T1000 (cell line): ENCODE measurements around the gene U2AF1L4.
A peak's percentile ranks its signal among the peaks of the same experiment; 100 is the strongest.

Experiments used
- DNase-seq: peaks from one replicate; lab custom pipeline; 2025; ENCODE audit warnings: mixed read lengths; lab: John Stamatoyannopoulos, UW

The U2AF1L4 gene

DNA sequence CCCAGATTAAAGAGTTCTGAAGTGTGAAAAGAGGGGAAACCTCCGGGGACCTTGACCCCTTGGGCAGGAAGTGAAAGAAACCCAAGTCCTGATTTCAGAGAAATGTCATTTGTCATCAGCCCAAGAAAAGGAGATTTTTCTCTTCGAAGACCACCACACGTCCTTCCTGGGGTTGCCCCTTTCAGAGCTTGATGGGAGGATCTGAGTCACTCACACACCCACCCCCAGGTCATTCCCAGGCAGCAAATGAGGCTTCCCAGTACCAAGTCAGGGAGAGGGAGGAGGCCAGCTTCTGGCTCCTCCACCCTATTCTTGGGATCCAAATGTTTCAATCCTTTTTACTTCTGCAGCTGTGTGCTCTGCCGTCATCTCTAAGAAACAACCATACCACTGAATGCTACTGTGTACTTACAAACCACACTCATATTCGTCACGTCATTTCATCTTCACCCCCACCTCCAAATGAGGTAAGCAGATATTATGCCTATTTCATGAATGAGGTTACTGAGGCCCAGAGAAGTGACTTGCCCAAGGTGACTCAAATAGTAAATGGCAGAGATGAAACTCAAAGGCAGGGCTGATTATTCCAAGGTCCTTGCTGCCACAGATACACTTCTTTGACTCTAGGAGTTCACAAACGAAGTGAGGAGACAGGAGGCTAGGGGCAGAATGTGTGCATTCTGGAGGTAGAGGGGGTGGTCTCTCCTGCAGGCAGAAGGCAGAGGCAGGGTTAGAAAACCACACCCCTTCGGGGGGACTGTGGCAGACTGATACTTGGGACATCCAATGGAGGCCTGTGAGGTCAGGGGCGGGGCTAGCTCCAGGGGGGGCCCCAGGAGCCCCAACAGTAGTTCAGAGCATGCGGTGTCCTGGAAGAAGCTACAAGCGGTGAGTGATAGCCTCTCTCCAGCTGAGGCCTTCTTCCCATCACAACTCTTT is 32.4 kb downstream of the U2AF1L4 start:
- no peak for DNase-seq

- no peak for DNase-seq
Measured at GRCh38 chr19:35710784-35711723, 34.2 kb downstream of the U2AF1L4 start.

GRCh38 chr19:35708391-35708790 is 36.8 kb downstream of the U2AF1L4 start:
- no peak for DNase-seq

DNA sequence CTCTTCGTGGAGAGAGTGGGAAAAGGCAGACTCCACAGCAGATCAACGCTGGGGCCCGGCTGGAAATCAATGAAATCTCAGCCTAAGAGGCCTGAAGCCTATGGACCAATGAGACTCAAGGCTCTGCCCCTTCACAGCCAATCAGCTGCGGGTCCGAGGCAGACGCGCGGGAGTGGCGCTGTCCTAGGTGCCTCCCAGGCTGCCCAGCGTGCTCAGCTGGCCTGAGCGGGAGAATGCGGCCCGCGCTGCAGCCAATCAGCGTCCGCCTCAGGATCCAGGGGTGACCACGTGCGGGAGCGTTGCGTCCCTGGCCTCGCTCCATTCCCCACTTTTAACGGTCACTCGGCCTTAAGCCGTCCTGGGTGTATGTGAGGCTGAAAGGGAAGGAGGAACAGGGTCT is 41.0 kb downstream of the U2AF1L4 start, which contains the start of gene ZBTB32:
Gene ZBTB32 (plus strand): TSS at position 341 of the 400 bp plus-strand sequence. CDS start 10,069 bp downstream, outside the sequence.
- no peak for DNase-seq

GRCh38 chr19:35703343-35703742 is 41.9 kb downstream of the U2AF1L4 start:
- no peak for DNase-seq

GRCh38 chr19:35702223-35703012 is 42.8 kb downstream of the U2AF1L4 start:
- DNase-seq: peak; percentile 69

GRCh38 chr19:35696835-35697234 is 48.4 kb downstream of the U2AF1L4 start:
- no peak for DNase-seq

GRCh38 chr19:35695895-35696422 is 49.3 kb downstream of the U2AF1L4 start:
- no peak for DNase-seq

DNA sequence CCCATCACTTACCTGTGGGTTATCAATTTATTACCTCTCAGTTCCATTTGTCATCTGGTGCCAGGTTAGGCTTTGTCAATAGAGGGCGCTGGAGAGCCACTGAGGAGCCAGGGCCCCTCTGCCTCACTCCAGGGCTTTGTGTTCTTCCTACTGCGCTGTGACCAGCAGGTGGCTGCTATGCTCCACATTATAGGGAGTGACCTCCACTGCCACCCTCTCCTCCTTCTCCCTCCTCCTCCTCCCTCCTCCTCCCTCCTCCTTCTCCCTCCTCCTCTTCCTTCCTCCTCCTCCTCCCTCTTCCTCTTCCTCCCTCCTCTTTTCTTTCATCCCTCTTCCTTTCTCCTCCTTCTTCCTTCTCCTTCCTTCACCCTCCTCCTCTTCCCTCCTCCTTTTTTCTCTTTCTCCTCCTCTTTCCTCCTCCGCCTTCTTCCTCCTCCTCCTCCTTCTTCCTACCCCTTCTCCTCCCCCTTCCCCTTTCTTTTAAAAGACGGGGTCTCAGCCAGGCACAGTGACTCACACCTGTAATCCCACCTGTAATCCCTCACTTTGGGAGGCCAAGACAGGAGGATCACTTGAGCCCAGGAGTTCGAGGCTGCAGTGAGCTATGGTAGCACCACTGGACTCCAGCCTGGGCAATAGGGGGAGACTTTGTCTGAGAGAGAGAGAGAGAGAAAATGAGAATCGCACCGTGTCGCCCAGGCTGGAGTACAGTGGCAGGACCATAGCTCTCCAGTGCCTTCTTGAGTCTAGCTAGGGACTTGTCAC is 51.2 kb downstream of the U2AF1L4 start:
- DNase-seq: peak; percentile 43

DNA sequence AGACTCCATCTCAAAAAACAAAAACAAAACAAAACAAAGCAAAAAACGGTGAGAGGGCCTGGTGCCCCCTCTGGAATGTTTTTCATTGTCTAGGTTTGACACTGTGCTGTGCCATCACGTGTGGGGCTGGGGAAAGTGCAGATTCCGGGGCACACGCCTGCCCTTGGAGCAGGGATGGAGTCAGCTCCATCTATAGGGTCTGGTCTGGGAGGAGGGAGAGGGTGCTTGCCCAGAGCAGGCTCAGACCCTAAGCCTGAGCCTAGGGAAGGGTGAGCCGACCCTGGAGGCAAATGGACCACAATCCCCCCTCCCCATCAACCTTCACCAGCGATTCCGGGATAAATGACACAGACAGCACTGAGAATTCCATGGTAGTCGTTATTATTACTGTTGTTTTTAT is 51.8 kb downstream of the U2AF1L4 start:
- no peak for DNase-seq
